HepG2 (cell line): ENCODE data around the gene SLC35G2. TPM values are rescaled to one million over a fixed set of nuclear protein-coding genes. Genes with fewer than 3 reads are reported as not detected.

Experiments used
- ATAC-seq: fragments of 200-7000 bp; cut with Tn5 transposase; 3 replicates; pipeline ENCODE4 v1.9.1; 2020; ENCODE audit warnings: mild to moderate bottlenecking, moderate library complexity
- BruUV-seq: library from RNA; stranded (reverse); fragments of 400-500 nt; replicated peaks from 2 replicates; lab custom pipeline; 2021; lab: Mats Ljungman, UMichigan
- CTCF ChIA-PET: fragments of 300-600 bp; formaldehyde crosslinking; extraction: SDS; loops from one replicate; lab custom pipeline; 2021; ENCODE audit warnings: low total read pairs, inconsistent platforms, low intra/inter-chr PET ratio; lab: Yijun Ruan, JAX
- POLR2A ChIA-PET: fragments of 350-600 bp; sonication (Branson Sonifier 250); formaldehyde crosslinking; loops from one replicate; lab custom pipeline; 2020; ENCODE audit warnings: antibody characterized with exemption, inconsistent platforms; lab: Yijun Ruan, JAX
- DNase-seq: peaks from one replicate; pipeline ENCODE4 v3.0.0-alpha.2; 2015; ENCODE audit warnings: low spot score
- FAIRE-seq: peaks from 3 replicates; lab custom pipeline; 2011; peaks lifted over from hg19 to GRCh38; lab: Jason Lieb, UNC
- H2AFZ ChIP-seq: one replicate; pipeline ENCODE4 v1.6.1; 2011; ENCODE audit warnings: low read length, inconsistent platforms
- H3K27ac ChIP-seq: fragments of 300-600 bp; 3 replicates; pipeline ENCODE4 v1.8.0; 2011; ENCODE audit warnings: mixed run types, mild to moderate bottlenecking, mixed read lengths, low read length, inconsistent platforms; ENCODE audit not compliant: insufficient read depth; ENCODE audit errors: extremely low read length
- H3K27me3 ChIP-seq, 2 experiments: fragments of 200-600 bp in 1 of 2; 2 replicates in 1 of 2; 3 replicates in 1 of 2; pipeline versions ENCODE4 v1.6.0 to v1.8.0; 2011; ENCODE audit warnings: low read length in 2 of 2, mild to moderate bottlenecking in 2 of 2, moderate library complexity in 2 of 2, inconsistent platforms in 1 of 2; ENCODE audit not compliant: insufficient read depth in 2 of 2, control insufficient read depth in 1 of 2
- H3K36me3 ChIP-seq, 2 experiments: fragments of 200-600 bp in 1 of 2; replicated peaks in 1 of 2; 2 replicates in 1 of 2; 3 replicates in 1 of 2; pipeline versions ENCODE4 v1.5.1 to v1.8.0; 2011; ENCODE audit warnings: low read length in 2 of 2, inconsistent platforms in 1 of 2; ENCODE audit not compliant: insufficient read depth in 2 of 2, control insufficient read depth in 1 of 2
- H3K4me1 ChIP-seq: 2 replicates; pipeline ENCODE4 v1.5.1; 2012; ENCODE audit warnings: low read length, inconsistent platforms; ENCODE audit not compliant: insufficient read depth
- H3K4me2 ChIP-seq: 2 replicates; pipeline ENCODE4 v1.6.0; 2011; ENCODE audit warnings: low read depth, low read length, inconsistent platforms
- H3K4me3 ChIP-seq, 3 experiments: fragments of 200-600 bp in 1 of 3; sonication (generic), shearing (Covaris generic) in 1 of 3; replicated peaks in 1 of 3; 2 replicates each; pipeline ENCODE4 v1.5.1; 2011 to 2016; ENCODE audit warnings: low read length in 3 of 3, inconsistent platforms in 2 of 3, low read depth in 2 of 3, mild to moderate bottlenecking in 2 of 3, control low read depth in 1 of 3, mixed read lengths in 1 of 3; ENCODE audit not compliant: insufficient read depth in 1 of 3
- H3K79me2 ChIP-seq: one replicate; pipeline ENCODE4 v1.6.1; 2011; ENCODE audit warnings: low read length, inconsistent platforms; ENCODE audit not compliant: insufficient read depth
- H3K9ac ChIP-seq: 2 replicates; pipeline ENCODE4 v1.6.0; 2011; ENCODE audit warnings: mild to moderate bottlenecking, low read depth, low read length, inconsistent platforms; ENCODE audit not compliant: insufficient read depth
- H3K9me3 ChIP-seq: 2 replicates; pipeline ENCODE4 v1.5.1; 2012; ENCODE audit warnings: mild to moderate bottlenecking, low read length
- H4K20me1 ChIP-seq: 2 replicates; pipeline ENCODE4 v1.6.0; 2011; ENCODE audit warnings: inconsistent platforms, mild to moderate bottlenecking, low read length, moderate library complexity; ENCODE audit not compliant: insufficient read depth
- CBFB ChIP-seq: sonication (generic); formaldehyde crosslinking; IDR thresholded peaks from 2 replicates; pipeline ENCODE4 v1.4.0; 2020; ENCODE audit warnings: missing genetic modification reagents
- HDAC1 ChIP-seq: sonication (generic); formaldehyde crosslinking; IDR thresholded peaks from 2 replicates; pipeline ENCODE4 v1.5.1; 2020; ENCODE audit warnings: mild to moderate bottlenecking, missing genetic modification reagents
- HOXD1 ChIP-seq: sonication (generic); formaldehyde crosslinking; IDR thresholded peaks from 2 replicates; pipeline ENCODE4 v1.5.0; 2020; ENCODE audit warnings: missing genetic modification reagents
- KMT2A ChIP-seq: sonication (generic); formaldehyde crosslinking; IDR thresholded peaks from 2 replicates; pipeline ENCODE4 v1.4.0; 2020; ENCODE audit warnings: missing genetic modification reagents
- LRRFIP1 ChIP-seq: sonication (generic); formaldehyde crosslinking; conservative IDR thresholded peaks from 2 replicates; pipeline ENCODE4 v1.4.0; 2020; ENCODE audit warnings: missing genetic modification reagents
- MAZ ChIP-seq, 2 experiments: sonication (generic) in 1 of 2; formaldehyde crosslinking in 1 of 2; IDR thresholded peaks; 2 replicates each; pipeline versions ENCODE4 v1.5.0 to v1.6.1; 2012 to 2020; ENCODE audit warnings: low read depth in 2 of 2, mild to moderate bottlenecking in 2 of 2, borderline replicate concordance in 1 of 2, improper control_type of control experiment in 1 of 2, low read length in 1 of 2, missing genetic modification reagents in 1 of 2, moderate library complexity in 1 of 2
- MTF2 ChIP-seq: sonication (generic); formaldehyde crosslinking; IDR thresholded peaks from 2 replicates; pipeline ENCODE4 v1.5.0; 2020; ENCODE audit warnings: missing genetic modification reagents, borderline replicate concordance
- NCOR1 ChIP-seq: fragments of 200-600 bp; sonication (generic); IDR thresholded peaks from 2 replicates; pipeline ENCODE4 v1.7.0; 2017; ENCODE audit warnings: antibody characterized with exemption, low read length, borderline replicate concordance
- RFX3 ChIP-seq: IDR thresholded peaks from 2 replicates; pipeline ENCODE4 v1.6.1; 2016; ENCODE audit warnings: missing biosample characterization, missing genetic modification reagents
- SSRP1 ChIP-seq: IDR thresholded peaks from 2 replicates; pipeline ENCODE4 v1.6.1; 2016; ENCODE audit warnings: control low read depth
- TRIM22 ChIP-seq: fragments of 450-650 bp; IDR thresholded peaks from 2 replicates; pipeline ENCODE4 v1.6.1; 2017
- ZNF17 ChIP-seq: sonication (generic); formaldehyde crosslinking; IDR thresholded peaks from 2 replicates; pipeline ENCODE4 v1.5.0; 2020; ENCODE audit warnings: mild to moderate bottlenecking, missing genetic modification reagents
- ZNF224 ChIP-seq: sonication (generic); formaldehyde crosslinking; IDR thresholded peaks from 2 replicates; pipeline ENCODE4 v1.5.0; 2020; ENCODE audit warnings: mild to moderate bottlenecking, missing genetic modification reagents
- ZNF274 ChIP-seq: sonication (generic); formaldehyde crosslinking; IDR thresholded peaks from 2 replicates; pipeline ENCODE4 v1.5.1; 2020; ENCODE audit warnings: mild to moderate bottlenecking, missing genetic modification reagents
- ZNF33A ChIP-seq: sonication (generic); formaldehyde crosslinking; IDR thresholded peaks from 2 replicates; pipeline ENCODE4 v1.5.1; 2020; ENCODE audit warnings: missing genetic modification reagents, mild to moderate bottlenecking, moderate library complexity, borderline replicate concordance
- ZNF782 ChIP-seq: sonication (generic); formaldehyde crosslinking; IDR thresholded peaks from 2 replicates; pipeline ENCODE4 v1.4.0; 2020; ENCODE audit warnings: missing genetic modification reagents, mild to moderate bottlenecking, borderline replicate concordance
- WGBS: methylation state at CpG from one replicate; pipeline ENCODE4 v1.1.6; 2017; ENCODE audit warnings: low lambda C conversion rate; 5-methylcytosine and 5-hydroxymethylcytosine counted together
- in situ Hi-C: cut with HindIII; loops from 2 replicates; pipeline ENCODE4 v1.10.0; 2017; ENCODE audit warnings: low pct_unique_long_range_greater_than_20kb; ENCODE audit not compliant: extremely low pct_ligation_motif_present
- intact Hi-C: fragments of 100-400 bp; cut with micrococcal nuclease; formaldehyde crosslinking; loops from one replicate; pipeline ENCODE4 v1.10.0; 2022; ENCODE audit not compliant: unreplicated experiment
- polyA plus RNA-seq, 8 experiments: library from polyadenylated mRNA; depleted of rRNA in 3 of 8; stranded (reverse) in 7 of 8; unstranded in 1 of 8; fragments of >200 nt; fragmentation: Illumina TruSeq in 4 of 8; extraction: Trizol in 4 of 8; gene quantifications; 2 replicates each; pipeline versions ENCODE4 v1.2.1 to v1.2.3, GENCODE V29; 2011 to 2016; ENCODE audit warnings: low read depth in 4 of 8, missing spikeins in 1 of 8, mixed read lengths in 1 of 8; ENCODE audit not compliant: insufficient read depth in 1 of 8
- total RNA-seq, 5 experiments: library from RNA; depleted of rRNA; stranded (reverse); fragments of >200 nt; fragmentation: Illumina TruSeq; extraction: Trizol; gene quantifications; 2 replicates each; pipeline ENCODE4 v1.2.3, GENCODE V29; 2016; ENCODE audit warnings: low read depth in 1 of 5

Gene SLC35G2
- total and polyA plus RNA-seq, 2 of the 13 experiments (the other 11 are each of a cell fraction or from before 2014, with no cell fraction given), result 7.6 to 10.3 TPM

- TF ChIP-seq ZNF17 (CRISPR knock-in tag), result no peak
- peak; percentile 69; the same call in 1 of the 2 replicates for TF ChIP-seq ZNF782
- no peak for TF ChIP-seq RFX3
- TF ChIP-seq ZNF224 (CRISPR knock-in tag), result no peak; the same call in 1 of the 2 replicates
These were observed 43.1 kb downstream of the SLC35G2 start, which contains the start of gene NCK1 (continued) for GRCh38 chr3:136861890-136862616.

DNA sequence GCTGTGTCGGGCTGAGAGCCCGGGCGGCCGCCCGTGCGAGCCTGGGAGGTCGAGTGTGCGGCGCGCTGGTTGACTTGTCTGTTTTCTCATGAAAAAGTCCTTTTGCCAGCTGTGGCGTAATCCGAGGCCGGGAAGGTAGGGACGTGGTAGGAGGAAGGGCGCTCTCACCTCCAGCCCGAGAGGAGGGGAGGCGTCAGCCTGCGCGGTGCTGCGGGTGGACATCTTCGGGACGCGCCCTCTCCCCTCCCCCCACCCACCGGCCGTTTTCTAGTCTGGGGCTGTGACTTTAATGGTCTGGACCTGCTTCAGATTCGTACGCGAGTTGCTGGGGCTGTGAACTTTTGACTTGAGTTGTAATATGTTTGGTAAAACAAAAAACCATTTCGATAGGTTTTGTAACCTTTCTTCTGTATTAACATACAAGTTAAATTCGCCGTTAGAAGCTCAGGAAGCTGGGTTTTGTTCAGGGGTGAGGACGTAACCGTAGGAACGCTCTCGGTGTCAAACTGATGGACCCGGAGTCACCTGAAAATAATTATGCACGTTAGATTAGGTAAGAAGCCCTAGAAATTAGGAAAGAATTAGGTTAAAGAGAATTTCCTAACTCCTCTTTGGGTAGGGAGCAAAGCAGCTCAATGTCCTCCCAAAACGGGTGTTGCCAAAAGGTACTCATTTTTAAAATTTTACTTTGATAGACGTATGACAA is 43.8 kb downstream of the SLC35G2 start:
- intact Hi-C loops (loop anchor here (1.0 to 5.0 kb wide), 5 partner anchors 44 to 785 kb away; partner anchors contain the start of gene STAG1), in situ Hi-C loops (no loop called here)
- DNase-seq (peak; percentile 58), ATAC-seq (peak; percentile 55), FAIRE-seq (no peak)
- WGBS, result under 1% methylated on average over 22 of the region's 39 CpGs
- H4K20me1 ChIP-seq, result no peaks in the 10 kb centered on the region; the same call in 1 of the 2 replicates
- CTCF ChIA-PET, result no interaction called here
- peak overlapping the region; percentile 79 to 88 (median 87) for H3K4me3 ChIP-seq
- peak overlapping the region; percentile 90 for H3K27ac ChIP-seq
- no TSS peak for BruUV-seq
- no peaks in the 10 kb centered on the region; a peak in 1 of 5 replicates for H3K27me3 ChIP-seq
- peak overlapping the region; percentile 97 for H3K4me2 ChIP-seq
- H3K36me3 ChIP-seq, result no peaks in the 10 kb centered on the region
- no peaks in the 10 kb centered on the region for H3K9me3 ChIP-seq
- H2AFZ ChIP-seq, result peak overlapping the region; percentile 11
- H3K9ac ChIP-seq, result peak overlapping the region; percentile 80
- POLR2A ChIA-PET, result interaction anchor here (0.8 to 3.3 kb wide), 18 partner anchors 10 to 667 kb away, joined by 3 to 39 read pairs (median 4); partner anchors contain the start of genes MSL2, SLC35G2 and STAG1
- H3K4me1 ChIP-seq, result peaks cover 37% of the 10 kb centered on the region
- peaks cover 53% of the 10 kb centered on the region for H3K79me2 ChIP-seq
- TF ChIP-seq CBFB (CRISPR knock-in tag) (no peak), MAZ (IDR thresholded peaks at IDR 0.05; ENCODE audit: borderline replicate concordance, low read depth, low read length) (0 out of 2 replicates have a peak, but pooled peaks have one; percentile 18), MAZ (CRISPR knock-in tag; IDR thresholded peaks at IDR 0.05; ENCODE audit: low read depth) (no peak), SSRP1 (no peak), ZNF274 (CRISPR knock-in tag) (0 out of 2 replicates have a peak, but pooled peaks have one; percentile 4), TRIM22 (no peak), HOXD1 (CRISPR knock-in tag) (no peak), HDAC1 (peak; percentile 6; the same call in 1 of the 2 replicates), MTF2 (CRISPR knock-in tag) (no peak), ZNF33A (CRISPR knock-in tag) (0 out of 2 replicates have a peak, but pooled peaks have one; percentile 19), KMT2A (CRISPR knock-in tag) (peak; percentile 23), LRRFIP1 (no peak), NCOR1 (peak; percentile 34; the same call in 1 of the 2 replicates)
